Tibial nerve (tissue), 4 donors: ENCODE results near the gene BRIX1.

Source experiments
- CTCF ChIP-seq, 5 experiments: fragments of 200-600 bp in 3 of 5; fragments of 450-650 bp in 2 of 5; sonication (generic) in 3 of 5; IDR thresholded peaks; one replicate each; pipeline ENCODE4 v1.5.1; 2016 to 2019; ENCODE audit warnings: antibody characterized with exemption in 5 of 5, mild to moderate bottlenecking in 3 of 5, moderate library complexity in 2 of 5
- EP300 ChIP-seq, 2 donors: sonication (generic); formaldehyde crosslinking; IDR thresholded peaks; one replicate each; pipeline ENCODE4 v1.6.1; 2017; ENCODE audit warnings: antibody characterized with exemption in 2 of 2, mild to moderate bottlenecking in 1 of 2
- POLR2A ChIP-seq, 2 donors: fragments of 450-650 bp; IDR thresholded peaks; one replicate each; pipeline ENCODE4 v1.6.1; 2017; ENCODE audit warnings: antibody characterized with exemption in 2 of 2, mild to moderate bottlenecking in 2 of 2, moderate library complexity in 2 of 2

DNA sequence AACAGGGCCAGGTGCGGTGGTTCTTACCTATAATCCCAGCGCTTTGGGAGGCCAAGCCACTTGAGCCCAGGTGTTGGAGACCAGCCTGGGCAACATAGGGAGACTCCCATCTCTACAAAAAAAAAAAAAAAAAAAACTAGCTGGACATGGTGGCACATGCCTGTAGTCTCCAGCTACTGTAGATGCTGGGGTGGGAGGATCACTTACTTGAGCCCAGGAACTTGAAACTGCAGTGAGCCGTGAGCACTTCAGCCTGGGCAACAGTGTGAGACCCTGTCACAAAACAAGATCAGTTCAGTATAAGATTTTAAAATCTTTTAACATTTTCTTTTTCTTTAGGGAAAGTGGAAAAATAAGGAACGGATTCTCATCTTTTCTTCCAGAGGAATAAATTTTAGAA is 2.5 kb downstream of the BRIX1 start:
- TF ChIP-seq CTCF (IDR thresholded peaks at IDR 0.05) (no peak), POLR2A (IDR thresholded peaks at IDR 0.05) (no peak), EP300 (IDR thresholded peaks at IDR 0.05) (no peak)
